GM19328 (cell line): ENCODE data around the gene OR4N5.
"Not testable (repeated sequence)": the region's sequence is repeated elsewhere in the genome, so short reads cannot be mapped to it uniquely, and the experiment has no call there.

ENCODE experiments used
- ATAC-seq: cut with Tn5 transposase; IDR thresholded peaks from one replicate; pipeline ENCODE4 v1.9.1; 2021; ENCODE audit warnings: mild to moderate bottlenecking, moderate library complexity; ENCODE audit not compliant: unreplicated experiment

The OR4N5 gene, protein sequence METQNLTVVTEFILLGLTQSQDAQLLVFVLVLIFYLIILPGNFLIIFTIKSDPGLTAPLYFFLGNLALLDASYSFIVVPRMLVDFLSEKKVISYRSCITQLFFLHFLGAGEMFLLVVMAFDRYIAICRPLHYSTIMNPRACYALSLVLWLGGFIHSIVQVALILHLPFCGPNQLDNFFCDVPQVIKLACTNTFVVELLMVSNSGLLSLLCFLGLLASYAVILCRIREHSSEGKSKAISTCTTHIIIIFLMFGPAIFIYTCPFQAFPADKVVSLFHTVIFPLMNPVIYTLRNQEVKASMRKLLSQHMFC

DNA sequence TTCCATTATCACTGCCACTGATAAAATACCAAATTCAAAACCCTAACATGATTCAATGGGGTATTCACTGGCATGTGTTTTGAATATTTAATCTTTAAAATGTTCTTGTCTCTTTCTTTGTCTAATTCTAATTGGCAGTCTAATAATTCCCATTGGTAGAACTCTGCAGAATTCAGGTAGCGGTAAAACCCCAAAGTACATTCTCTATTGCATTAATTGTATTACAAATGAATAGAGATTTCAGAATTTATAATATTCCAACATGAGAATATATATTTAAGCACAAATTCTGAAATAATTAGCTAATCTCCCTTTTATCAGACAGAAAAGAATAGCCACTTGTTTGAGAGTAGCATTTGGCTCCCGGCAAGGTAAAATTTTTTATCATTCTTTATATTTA is at the start of gene OR4N5:
Gene OR4N5, plus strand, starts transcription at position 301 of the 400 bp plus-strand sequence. CDS start 4,916 bp downstream, outside the sequence.
- no peak for ATAC-seq

DNA sequence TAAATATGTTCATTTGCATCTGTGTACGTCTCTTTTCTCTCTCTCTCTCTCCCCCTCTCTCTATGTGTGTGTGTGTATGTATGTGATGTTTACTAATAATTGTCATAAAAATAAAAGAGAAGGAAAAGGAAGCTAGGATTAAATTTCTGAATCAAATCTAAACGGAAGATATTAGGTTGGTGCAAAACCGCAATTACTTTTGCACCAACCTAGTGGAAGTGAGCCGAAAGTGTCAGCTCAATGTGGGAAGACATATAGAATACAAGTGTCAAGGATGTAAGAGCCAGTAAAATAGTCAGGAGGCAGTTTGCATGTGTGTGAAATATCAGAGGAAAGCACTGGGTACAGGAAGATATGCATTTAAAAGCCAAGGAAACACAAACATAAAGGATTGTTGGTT is 46.6 kb upstream of the OR4N5 start:
- no peak for ATAC-seq

DNA sequence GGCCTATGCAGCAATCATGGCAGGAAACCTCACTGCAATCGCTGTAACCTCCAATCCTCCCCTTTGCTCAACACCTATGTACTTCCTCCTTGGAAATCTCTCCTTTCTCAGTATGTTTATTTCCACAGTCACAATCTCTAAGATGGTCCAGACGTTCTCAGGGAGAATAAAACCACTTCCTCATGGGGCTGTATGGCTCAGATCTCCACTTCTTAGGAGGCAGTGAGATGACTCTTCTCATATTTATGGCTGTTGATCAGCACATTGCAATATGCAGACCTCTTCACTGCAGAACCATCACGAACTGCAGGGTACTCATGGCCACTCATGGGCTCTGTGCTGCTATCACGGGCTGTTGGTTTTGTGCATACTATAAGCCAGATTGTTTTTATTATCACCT is 45.2 kb upstream of the OR4N5 start:
- ATAC-seq, result no peak

DNA sequence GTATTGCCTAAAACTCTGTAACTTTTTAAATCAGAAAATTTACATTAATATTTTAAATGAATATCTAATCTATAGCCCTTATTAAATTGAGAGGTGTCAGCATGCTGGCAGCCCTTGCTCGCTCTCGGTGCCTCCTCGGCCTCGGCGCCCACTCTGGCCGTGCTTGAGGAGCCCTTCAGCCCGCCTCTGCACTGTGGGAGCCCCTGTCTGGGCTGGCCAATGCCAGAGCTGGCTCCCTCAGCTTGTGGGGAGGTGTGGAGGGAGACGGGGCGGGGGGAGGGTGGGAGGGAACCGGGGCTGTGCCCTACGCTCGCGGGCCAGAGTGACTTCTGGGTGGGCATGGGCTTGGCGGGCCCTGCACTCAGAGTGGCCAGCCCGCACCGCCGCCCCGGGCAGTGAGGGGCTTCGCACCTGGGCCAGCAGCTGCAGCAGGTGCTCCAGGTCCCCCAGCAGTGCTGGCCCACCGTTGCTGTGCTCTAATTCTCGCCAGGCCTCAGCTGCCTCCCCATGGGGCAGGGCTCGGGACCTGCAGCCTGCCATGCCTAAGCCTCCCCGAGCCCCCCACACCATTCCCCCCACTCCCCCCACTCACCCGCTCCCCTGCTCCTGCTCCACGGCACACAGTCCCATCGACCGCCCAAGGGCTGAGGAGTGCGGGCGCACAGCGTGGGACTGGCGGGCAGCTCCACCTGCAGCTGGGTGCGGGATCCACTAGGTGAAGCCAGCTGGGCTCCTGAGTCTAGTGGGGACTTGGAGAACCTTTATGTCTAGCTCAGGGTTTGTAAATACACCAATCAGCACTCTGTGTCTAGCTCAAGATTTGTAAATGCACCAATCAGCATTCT is 39.5 kb upstream of the OR4N5 start:
- ATAC-seq, result not testable (repeated sequence)

DNA sequence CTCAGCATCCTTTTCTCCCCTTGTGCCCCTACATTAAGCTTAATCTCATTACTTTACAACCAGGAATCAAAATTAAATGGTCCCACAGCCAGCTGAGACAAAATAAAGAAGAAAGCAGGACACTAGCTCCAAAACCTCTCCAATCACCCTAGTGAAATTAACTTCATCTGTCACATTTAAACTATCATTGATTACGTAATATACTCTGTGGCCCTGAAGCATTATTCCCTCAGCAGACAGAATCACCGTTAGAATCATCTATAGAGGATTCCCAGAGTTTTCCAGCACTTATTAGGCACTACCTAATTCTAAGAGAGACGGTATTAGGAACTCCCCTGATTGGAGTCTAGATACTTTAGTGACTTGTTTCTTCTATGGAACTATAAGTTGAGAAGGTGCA is 28.2 kb upstream of the OR4N5 start, which contains the start of gene OR4K17:
Gene OR4K17, plus strand, starts transcription at position 302 of the 400 bp plus-strand sequence. CDS start 6,761 bp downstream, outside the sequence.
- ATAC-seq, result no peak

DNA sequence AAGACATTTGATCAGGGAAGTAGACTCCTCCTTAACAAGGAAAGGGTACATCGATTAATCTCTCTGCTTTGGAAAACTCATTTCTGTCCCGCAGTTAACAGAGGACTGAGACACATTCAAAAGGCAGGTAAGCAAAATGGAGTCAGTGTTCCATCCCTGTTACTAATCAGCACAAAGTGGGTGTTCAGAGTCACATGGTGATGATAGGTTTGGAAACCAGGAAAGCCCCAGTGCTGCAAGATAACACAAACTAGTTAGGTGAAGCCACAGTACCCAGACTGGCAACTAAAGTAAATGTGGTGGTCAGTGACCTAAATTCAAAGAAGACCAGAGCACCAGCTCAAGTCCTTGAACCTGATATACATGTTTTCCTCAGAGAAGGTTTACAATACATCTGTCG is 26.3 kb upstream of the OR4N5 start:
- ATAC-seq, result no peak

DNA sequence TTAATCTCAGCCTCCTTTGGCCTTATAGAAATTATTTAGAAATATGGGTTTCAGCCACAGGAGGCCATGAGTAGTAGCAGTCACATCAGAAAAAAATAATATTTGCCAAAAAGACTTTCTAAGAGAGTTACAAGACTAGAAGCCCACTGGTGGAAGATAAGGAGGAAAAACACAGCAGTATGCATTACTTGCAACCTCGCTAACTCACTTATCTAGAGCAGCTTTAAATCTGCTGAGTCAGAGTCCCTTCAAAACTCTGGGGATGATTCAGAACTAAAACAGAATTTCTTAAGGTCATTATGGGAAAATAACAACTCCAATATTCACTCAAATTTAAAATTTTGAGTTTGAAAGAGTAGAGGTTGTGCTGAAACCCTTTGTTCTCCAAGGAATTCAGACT is 21.9 kb upstream of the OR4N5 start:
- ATAC-seq, result no peak

DNA sequence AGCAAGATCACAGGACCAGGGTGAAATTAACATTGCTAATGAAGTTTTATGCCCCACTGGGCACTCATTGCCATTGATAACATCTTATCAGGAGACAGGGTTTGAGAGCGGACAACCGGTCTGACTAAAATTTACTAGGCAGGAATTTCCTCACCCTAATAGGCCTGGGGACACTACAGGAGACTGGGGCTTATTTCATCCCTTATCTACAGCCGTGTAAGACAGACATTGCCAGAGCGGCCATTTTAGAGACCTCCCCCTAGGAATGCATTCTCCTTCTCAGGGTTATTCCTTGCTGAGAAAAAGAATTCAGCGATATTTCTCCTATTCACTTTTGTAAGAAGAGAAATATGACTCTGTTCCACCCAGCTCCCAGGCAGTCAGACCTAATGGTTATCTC is 19.8 kb upstream of the OR4N5 start:
- ATAC-seq, result no peak

DNA sequence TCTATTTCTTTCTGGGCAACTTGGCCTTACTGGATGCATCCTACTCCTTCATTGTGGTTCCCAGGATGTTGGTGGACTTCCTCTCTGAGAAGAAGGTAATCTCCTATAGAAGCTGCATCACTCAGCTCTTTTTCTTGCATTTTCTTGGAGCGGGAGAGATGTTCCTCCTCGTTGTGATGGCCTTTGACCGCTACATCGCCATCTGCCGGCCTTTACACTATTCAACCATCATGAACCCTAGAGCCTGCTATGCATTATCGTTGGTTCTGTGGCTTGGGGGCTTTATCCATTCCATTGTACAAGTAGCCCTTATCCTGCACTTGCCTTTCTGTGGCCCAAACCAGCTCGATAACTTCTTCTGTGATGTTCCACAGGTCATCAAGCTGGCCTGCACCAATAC is 5.3 kb downstream of the OR4N5 start:
- no peak for ATAC-seq

DNA sequence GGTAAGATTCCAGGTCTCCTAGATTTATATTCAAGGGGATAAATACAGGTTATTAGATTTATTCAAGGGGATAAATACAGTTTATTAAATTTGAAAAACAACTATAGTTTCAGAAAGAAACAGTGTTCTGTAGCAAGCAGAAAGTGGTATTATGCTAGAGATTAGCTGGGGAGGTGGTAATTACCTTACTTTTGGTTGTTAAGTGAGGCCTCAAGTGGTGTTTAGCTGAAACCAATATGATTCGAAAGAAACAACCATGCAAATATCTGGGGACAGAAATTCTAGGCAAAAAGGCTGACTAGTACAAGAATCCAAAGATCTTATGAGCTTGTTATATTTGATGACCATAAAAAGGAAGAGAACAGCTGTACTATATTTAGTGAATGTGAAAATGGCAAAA is 6.2 kb downstream of the OR4N5 start:
- no peak for ATAC-seq

DNA sequence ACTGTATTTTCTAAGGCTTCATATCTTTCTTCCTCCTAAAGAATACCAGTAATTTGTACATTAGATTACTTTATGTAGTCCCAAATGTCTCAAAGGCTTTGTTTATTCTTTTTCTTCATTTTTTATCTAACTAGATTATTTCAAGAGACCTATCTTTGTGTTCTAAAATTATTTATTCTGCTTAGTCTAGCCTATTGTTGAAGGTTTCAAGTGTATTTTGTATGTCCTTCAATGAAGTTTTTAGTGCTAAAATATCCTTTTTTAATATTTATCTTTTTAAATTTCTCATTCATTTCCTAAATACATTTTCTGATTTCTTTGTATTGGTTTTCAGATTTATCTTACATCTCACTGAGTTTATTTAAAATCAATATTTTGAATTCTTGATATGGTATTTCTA is 25.8 kb downstream of the OR4N5 start:
- no peak for ATAC-seq

DNA sequence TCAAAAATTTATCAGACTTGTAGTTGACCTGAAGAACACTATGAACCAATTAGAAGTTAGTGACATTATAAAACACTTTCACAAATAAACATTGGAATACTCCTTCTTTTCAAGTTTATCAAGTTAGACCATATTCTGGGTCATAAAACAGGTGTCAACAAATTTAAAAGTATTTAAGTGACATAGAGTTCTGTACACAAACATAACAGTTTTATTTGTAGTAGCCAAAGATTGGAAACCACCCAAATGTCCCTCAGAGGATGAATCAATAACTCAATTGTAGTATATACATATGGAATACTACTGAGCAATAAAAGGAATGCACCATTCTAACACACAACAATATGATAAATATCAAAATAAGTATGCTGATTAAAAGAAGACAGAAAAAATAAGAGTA is 28.5 kb downstream of the OR4N5 start:
- no peak for ATAC-seq

DNA sequence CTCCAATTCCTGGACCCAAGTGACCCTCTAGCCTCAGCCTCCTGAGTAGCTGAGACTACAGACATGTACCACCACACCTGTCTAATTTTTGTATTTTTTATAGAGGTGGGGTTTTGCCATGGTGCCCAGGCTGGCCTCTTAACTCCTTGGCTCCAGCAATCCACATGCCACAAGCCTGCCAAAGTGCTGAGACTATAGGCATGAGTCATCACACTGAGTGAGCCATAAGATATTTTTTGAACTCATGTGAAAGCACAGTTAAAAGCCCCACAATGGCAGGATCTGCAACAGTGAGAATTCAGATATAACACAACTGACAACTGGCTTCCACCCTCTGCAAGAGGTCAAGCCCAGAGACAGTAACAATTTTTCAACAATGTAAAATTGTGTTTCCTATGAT is 31.2 kb downstream of the OR4N5 start:
- not testable (repeated sequence) for ATAC-seq

DNA sequence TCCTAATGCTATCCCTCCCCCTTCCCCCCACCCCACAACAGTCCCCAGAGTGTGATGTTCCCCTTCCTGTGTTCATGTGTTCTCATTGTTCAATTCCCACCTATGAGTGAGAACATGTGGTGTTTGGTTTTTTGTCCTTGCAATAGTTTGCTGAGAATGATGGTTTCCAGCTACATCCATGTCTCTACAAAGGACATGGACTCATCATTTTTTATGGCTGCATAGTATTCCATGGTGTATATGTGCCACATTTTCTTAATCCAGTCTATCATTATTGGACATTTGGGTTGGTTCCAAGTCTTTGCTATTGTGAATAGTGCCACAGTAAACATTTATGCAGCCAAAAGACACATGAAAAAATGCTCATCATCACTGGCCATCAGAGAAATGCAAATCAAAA is 35.6 kb downstream of the OR4N5 start:
- not testable (repeated sequence) for ATAC-seq

DNA sequence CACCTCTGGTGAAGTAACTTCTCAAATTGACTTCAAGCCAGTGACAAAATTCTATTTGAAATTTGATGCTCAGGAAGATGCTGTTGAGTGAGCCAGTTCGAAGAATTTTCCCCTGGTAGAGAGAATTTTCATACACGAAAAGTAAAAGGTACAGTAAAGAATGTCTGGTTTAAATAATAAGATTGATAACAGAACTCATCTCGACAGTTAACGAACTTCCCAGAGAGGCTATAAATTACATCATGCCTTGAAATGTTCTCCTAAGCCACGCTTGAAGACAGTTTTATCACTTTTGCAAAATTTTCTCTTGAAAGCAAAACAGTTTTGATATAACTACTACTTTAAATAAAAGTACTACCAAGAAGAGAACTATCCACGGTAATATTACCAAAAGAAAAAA is 37.7 kb downstream of the OR4N5 start:
- ATAC-seq, result no peak

DNA sequence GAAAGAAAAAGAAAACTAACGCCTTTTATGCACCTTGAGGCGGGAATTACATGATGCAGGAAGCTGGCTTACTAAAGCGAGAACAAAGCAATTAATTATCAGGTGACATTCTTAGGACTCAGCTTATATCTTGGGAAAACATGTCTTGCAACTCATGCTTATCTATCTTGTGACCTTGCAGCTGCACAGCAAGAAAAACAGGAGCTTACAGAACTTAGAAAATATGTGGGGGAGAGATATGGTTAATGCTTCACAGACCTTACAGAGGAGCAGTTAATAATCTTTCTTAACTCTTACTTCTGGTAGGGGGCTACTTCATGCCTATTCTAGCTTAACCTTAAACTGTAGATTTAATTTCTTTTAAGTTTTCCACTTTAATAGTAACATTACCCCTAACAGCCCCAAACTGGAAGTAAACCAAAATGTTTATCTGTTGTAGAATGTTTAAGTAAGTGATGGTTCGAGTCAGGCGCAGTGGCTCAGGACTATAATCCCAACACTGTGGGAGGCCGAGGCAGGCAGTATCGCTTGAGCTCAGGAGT is 38.9 kb downstream of the OR4N5 start:
- no peak for ATAC-seq

DNA sequence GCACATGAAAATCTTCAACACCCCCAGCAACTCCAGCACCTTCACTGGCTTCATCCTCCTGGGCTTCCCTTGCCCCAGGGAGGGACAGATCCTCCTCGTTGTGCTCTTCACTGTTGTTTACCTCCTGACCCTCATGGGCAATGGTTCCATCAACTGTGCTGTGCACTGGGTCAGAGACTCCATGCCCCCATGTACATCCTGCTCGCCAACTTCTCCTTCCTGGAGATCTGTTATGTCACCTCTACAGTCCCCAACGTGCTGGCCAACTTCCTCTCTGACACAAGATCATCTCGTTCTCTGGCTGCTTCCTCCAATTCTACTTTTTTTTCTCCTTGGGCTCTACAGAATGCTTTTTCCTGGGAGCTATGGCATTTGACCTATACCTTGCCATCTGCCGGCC is 40.6 kb downstream of the OR4N5 start:
- no peak for ATAC-seq

DNA sequence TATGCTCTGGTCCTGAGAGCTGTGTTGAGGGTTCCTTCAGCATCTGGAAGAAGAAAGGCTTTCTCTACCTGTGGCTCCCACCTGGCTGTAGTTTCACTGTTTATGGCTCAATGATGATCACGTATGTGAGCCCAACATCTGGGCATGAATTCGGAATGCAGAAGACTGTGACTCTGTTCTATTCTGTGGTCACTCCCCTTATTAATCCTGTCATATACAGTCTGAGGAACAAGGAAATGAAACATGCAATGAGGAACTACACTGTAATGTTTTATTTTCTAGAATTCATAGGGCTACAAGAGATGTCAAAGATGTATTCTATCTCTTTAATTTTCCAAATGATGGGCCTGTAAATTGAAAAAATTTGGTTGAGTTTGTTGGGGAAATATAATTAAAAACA is 41.3 kb downstream of the OR4N5 start:
- no peak for ATAC-seq

DNA sequence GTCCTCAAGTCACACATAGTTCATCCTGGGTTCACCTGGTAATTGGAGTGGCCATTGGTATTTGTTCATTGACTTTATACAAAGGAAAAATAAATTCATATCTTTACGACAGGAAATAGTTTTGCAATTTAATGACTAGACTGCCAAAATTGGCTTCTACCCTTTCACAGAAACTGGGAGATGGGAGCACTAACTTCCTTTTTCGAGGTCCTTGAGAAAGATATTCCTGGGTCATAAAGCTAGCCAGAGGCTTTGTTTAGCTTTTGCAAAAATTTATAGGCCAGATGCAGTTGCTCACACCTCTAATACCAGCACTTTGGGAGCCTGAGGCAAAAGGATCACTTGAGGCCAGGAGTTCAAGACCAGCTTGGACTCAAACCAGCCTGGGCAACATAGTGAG is 41.9 kb downstream of the OR4N5 start:
- no peak for ATAC-seq

DNA sequence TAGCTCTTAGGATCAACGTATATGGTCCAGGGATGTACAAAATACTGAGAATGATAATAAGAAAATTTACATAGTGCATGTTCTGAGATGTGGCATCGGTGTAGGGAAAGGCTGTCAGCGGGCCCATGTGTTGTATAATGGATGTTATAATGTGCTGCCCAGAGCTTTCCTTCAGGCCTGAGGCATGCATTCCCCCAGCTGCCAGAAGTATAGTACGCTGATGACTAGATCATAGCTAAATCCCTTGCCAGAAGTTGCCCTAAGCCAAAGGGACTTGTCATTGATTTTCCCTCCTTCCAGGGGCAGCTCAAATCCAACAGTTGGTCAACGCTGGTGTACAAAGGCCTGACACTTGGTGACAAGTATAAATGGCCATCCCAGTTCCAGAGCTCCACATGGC is 45.6 kb downstream of the OR4N5 start:
- ATAC-seq, result no peak

DNA sequence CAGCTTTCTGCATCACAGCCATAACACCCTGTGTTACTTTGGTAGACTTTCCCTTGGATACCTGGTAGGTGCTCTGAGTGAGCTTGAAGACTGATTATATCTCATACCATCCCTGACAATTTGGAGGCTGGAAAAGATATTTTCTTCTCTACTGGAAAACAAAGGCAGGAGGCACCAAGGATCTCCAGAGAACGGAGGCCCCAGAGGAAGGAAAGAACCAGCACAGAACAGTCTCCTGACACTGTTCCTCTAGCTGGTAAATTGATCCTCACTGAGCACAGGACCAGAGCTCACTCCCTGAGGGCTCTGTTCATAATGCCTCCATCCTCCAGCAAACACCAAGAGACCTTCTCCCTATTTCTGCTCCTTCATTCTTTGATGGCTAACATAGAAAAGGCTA is 52.0 kb downstream of the OR4N5 start, which contains the start of gene OR11G2:
Gene OR11G2, plus strand, starts transcription at position 301 of the 400 bp plus-strand sequence. CDS start 6,542 bp downstream, outside the sequence.
- no peak for ATAC-seq

DNA sequence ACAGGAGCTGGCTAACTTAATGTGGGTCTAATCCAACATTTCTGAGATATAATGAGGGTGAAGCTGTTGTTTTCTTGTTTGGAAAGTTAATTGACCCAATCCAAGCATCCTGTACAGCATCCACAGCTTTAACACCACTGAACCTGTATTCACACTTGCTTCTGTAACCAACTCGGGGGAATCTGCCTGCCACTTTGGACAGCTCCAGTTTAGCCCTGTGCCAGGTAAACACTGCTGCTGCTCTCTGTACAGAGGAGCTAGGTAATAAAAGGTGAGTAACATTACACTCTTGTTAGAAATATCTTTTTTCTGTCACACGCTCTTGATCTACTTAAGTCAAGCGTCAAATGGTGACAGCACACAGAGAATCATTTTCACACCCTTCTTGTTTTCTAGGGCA is 52.8 kb downstream of the OR4N5 start:
- no peak for ATAC-seq
